GM18519 (cell line): Measurements from ENCODE around the gene BABAM2.

ENCODE experiments used
- ATAC-seq: cut with Tn5 transposase; IDR thresholded peaks from one replicate; pipeline ENCODE4 v1.9.1; 2021; ENCODE audit warnings: mild to moderate bottlenecking, moderate library complexity; ENCODE audit not compliant: unreplicated experiment, low FRiP score

BABAM2 gene

DNA sequence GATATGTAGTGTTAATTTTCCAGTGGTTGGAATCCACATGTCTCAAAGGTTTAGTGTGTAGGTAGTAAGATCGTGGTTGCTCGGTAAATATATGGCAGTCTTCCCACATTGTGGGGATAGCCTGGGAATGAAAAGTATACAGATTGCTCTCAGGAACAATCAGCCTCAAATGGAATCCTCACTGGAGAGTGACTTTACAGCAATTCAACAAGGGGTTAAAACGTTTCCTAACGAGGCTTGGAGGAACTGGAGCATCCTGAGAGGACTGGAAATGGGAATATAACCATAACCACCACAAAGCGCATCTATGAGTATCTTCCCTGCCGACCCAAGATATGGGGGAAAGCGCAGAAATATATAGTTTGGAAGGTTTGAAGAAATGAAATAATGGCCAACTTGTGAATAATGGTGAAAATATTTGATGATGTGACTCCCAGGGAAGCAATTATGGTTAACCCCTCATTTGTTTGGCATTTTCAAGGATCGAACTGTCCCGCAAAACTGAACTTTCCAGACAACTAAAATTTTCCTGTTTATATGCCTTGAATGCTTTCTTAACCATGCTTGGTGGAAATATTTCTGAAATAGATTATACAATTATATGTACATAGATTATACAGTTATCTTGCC is 401.4 kb downstream of the BABAM2 start:
- no peak for ATAC-seq

DNA sequence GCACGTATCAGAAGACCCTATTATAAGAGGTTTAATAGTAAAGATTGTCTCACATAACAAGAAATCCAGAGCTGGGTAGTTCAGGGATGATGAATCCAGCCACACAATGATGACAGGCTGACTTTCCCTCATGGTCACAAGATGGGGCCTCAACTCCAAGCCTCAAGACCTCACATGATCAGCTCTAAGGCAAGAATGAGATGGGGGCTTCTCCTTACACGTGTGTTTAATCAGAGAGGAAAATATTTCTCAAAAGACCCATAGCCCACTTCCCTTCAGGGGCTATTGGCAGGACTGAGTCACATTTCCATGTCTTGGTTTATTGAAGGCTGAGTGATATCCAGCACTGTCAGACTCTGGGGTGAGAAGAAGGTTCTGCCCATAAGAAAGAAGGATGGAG is 402.0 kb downstream of the BABAM2 start:
- ATAC-seq = no peak

DNA sequence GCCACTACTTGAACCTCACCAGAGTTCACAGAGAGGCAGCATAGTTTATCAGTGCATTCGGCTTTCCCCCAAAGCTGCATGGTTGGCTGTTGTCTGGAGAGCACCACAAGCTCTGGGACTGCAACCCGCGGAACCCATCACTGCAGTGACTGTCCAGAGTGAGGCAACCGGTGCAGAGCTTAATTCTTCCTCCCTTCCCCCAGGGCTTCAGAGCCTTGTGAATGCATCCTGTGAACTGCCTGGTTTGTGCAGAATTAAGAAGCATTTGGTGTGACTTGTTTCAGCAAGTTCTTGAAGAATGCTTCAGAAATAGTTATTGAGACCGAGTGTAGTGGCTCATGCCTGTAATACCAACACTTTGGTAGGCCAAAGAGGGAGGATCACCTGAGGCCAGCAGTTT is 402.9 kb downstream of the BABAM2 start:
- no peak for ATAC-seq

DNA sequence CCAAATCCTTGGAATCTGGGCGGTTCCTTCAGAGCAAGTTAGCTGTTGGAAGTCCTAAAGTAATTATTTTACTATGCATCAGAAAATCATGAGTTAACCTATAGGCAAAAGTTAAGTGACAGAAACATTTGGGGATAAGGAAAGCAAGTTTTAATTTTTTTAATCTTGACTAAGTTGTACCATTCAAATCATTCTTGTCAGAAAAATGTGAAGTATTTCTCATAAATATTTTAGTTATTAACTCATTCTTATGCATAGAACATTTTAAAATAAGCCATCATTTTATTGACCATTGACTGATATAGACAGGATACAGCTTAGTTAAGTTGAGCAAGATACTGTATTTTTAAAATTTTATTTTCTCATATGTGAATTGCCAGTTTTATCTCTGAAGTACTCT is 403.9 kb downstream of the BABAM2 start:
- ATAC-seq = no peak

DNA sequence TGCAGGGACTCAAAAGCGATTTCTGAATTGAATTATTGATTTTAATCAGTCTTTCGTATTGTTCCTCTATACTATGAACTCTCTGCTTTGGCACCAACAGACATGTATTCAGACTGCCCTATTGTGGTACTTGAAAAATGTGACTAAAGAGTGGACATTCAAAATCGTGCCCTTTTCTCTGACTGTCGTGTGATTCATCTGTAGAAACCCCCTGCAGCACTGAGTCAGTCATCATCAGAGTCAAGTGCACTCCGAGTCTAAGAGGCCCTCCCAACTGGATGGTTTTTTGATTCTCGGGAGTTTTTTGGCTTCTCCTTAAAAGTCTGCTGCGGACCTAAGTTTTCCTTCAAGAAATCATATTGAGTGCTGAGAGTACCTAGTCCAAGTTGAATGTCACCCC is 405.7 kb downstream of the BABAM2 start:
- ATAC-seq = no peak

DNA sequence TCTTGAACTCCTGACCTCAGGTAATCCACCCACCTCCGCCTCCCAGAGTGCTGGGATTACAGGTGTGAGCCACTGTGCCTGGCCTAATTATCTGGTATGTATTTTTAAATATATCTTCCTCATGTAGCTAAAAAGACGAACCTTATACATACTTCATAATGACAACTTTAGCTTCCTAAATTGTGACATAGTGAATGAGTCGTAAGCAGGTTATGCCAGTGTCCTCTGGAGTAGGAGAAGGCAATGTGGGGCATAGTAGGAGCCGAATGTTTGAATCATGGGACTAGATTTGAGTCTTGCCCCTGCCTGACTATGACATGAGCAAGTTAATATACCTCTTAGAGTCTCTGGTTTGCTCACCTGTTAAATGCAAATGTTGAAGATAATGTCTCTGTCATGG is 406.4 kb downstream of the BABAM2 start:
- ATAC-seq = no peak

DNA sequence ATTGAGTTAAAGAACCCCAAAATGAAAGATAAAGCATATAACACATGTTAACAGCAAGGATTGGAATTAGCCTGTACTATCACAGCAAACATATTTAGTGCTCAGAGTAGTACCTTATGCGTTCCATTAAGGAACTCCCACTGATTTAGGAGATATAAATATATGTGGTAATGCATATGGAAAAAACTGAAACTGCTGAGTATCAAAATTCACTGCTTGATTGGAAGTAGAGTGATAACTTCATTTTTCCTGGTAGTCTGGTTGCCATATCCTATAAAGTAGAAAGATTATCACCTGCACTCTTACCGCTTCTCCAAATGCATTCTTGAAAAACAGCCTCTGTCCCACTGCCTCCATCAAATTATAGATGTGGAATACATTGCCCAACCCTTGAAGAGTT is 407.0 kb downstream of the BABAM2 start:
- no peak for ATAC-seq

DNA sequence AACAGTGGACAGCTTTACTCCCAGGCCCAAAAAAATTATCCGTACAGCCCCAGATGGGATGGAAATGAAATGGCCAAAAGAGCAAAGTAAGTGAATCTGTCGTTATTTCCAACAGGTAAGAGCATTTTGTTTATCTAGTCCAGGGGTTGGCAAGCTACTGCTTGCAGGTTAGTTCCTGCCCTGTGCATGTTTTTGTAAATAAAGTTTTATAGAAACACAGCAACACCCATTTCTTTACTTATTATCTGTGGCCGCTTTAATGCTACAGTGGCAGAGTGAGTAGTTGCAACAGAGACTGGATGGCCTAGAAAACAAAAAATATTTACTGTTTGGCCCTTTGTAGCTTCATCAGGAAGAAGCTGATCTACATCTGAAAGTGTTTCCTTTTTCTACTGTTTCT is 407.9 kb downstream of the BABAM2 start:
- ATAC-seq = no peak

DNA sequence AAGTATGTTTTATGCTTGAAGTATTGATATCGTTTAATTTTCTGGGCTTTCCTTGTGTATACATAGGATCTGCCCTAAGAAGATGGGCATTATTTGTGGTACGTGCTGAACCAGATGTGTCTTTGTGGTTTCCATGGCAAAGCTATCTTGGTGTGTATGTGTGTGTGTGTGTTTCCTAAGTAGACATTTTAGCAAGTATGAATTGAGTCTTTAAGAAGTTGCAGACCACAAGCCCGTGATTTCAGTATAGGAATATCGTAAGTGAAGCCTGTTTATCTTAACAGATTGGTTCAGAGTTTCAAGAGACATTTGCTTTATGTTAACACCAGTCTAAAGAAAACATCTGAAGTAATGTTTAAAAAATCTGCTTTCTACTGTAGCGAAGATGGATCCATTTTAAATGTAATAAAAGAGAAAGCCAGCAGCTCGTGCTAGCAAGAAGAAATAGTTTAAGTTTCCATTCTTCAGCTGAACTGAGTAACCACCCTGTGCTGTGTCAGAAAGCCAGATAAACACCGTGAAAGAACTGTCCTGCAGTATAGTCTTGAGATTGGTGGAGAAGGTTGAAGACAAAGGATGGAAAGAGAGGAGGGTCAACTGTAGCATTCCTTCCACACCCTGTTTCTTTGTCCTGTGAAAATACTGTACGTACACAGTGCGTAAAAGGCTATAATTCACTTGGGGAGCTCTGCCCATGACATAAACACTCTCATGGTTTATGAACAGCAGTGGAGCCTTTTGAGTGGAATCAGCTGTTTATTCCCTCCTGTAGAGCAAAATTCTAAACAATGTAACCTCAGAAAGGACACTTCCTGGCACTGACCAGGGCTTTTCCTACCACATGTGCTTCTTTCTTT is 410.2 kb downstream of the BABAM2 start:
- no peak for ATAC-seq

DNA sequence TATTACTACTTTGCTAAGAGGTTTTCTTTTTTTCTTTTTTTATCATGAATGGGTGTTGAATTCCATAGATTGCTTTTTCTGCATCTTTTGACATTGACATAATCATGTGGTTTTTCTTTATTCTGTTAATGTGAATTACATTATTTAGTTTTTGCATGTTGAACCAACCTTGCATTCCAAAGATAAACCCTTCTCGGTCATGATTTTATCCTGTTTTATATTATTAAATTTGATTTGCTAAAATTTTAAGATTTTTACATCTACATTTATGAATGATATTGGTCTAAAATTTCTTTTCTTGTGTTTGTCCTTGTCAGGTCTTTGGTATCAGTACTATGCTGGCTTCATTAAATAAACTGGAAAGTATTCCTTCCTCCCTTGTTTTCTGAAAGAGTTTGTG is 414.7 kb downstream of the BABAM2 start:
- ATAC-seq = no peak

DNA sequence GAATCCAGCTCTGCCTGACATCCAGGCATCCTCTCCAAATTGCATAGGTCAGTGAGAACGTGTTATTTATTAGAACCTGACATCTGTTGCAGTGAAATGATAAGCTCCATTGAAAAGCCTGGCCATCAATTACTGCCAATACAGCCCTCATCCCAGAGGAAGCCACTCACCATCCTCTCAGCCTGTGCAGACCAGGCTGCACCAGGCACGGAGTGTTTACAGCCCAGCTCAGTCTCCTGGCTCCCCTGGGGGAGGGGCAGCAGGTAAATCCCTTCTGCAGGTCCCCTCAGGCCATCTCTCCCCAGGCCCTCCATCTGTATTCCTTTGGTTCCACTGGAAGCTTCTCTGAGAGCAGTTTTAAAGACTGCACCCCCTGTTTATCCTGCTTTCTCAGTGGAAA is 419.6 kb downstream of the BABAM2 start:
- no peak for ATAC-seq

DNA sequence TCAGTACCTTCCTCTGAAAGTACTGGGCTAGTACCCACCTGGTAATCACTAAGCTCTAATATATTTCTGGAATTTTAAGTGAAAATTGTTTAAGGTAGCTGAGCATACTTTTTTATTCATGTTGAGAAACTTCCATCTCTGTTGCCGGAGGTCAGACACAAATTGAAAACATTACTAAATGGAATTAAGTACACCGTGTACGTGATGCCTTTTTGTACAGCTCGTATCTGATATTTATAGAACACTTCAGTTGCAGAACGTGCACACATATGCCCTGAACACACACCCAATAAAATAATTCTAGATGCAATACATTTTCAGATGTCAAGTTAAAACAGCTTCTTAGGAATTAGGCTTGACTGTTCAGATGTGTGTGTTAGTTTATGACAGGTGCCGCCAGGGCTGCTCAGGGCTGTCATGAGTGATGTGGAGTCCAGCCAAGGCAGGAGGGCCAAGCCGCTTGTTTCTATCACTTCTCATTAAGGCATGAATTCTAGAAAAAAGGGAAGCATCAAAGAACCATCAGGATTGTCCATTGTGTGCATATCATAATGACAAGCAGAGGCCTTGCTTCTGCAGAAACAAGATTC is 421.2 kb downstream of the BABAM2 start:
- ATAC-seq = no peak

DNA sequence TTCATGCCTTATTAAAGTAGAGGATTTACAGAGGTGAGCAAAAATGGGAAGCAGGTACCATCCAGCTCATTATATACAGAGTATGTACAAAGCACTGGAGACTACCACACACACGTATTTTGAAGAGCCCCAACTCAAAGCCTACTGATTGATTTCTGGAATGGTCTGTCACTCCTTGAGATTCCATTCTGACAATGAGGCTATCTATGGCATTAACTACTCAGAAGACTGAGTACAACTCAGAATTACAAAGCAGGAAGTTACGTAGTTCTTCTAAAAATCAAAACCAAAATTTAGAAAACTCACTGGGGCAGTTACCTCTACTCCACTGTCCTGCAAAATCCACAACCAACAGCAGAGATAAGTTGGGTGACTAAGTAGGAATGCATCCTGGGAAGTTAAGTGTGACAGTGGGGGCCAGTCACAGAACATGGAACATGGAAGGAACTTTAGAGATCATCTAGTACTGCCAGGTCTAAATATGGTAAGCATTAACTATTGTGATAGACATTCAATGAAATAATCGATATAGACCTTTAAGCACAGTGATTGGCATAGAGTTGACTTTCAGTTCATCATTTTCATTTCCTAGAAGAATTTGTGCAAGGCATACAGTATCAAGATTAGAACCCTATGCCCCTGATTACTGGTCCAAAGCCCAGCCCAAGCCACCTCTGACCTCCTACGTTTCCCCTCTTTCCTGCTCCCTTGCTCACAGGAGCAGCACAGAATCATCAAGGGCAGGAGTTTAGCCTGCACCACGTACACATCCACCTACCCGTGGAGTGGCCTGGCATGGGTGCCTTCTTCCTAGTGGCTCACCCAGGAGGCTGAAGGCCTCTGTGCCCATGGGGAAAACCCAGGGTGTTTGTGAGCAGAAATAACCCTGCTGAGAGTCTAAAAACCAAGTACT is 422.0 kb downstream of the BABAM2 start:
- ATAC-seq = no peak

DNA sequence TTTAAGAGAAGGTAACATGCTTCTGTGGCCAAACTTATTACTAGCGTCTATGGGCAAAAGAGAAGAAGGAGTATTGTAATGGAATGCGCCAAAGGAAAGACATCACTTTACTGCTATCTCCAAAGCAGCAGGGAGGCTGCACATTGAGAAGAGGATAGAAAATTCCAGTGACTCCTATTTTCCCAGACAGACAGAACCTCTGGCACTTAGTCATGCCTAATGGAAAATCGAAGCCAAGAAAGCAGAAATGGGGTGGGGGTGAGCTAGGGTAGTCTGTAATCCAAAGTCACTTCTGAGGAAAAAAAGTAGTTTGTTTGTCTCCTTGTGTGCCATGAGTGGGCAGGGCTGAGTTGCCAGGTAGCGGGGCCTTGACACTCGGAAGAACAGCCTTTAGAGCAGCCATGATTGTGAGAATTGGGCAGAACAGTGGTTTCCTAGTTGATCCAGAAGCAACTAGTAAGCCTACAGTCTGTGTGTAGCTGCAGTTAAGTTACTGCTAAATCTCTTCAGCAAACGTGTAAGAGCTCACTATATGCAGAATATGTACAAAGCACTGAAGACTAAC is 422.8 kb downstream of the BABAM2 start:
- ATAC-seq = no peak

DNA sequence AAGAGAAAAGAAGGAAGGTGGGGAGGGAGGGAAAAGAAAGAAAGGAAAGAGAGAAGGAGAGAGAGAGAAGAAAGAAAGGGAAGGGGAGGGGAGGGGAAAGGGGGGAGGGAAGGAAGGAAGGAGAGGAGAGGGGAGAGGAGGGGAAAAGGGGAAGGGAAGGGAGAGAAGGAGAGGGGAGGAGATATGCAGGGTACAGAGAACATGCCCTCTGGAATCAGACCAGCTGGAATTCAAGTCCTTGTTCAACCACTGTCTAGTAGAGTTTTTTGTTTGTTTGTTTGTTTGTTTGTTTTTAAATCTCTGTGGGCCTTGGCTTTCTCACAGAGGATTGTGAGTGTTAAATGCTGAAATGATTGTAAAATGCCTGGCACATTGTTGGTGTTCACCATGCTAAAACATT is 424.4 kb downstream of the BABAM2 start:
- ATAC-seq = no peak

DNA sequence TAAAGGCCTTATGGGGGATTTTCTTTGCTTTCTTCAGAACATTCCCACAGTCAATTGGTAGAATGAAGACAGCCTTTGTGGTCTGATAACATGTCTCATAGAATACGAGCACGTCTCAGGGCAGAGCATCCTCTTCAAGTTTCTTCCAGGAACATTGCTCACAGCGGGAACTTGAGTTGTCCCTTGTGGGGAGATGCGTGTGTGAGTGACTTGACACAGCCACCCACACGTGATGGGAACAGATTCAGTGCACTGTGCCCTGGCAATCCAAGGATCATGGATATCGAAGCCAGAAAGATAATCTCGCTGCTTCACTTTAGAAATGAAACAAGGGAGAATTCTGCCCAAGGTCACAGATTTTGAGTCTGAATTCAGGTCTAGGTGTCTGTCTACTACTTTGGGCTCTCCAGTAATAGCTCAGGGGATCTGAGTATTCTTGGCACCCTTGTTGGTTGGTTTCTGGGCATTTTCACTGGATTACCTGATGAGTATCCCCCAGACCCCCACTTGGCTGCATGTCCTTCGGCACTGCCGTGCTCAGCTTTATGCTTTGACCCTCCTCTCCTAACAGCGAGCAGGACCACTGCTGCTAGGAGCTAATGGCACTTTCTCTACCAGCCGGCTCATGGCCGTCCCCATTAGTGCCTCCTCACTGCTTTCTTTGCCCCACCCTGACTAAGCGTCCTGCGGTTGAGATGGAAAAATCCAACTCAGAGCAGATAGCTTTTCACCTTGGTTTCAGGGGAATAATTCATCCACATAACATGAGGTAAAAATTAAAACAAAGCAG is 426.2 kb downstream of the BABAM2 start:
- ATAC-seq = no peak

DNA sequence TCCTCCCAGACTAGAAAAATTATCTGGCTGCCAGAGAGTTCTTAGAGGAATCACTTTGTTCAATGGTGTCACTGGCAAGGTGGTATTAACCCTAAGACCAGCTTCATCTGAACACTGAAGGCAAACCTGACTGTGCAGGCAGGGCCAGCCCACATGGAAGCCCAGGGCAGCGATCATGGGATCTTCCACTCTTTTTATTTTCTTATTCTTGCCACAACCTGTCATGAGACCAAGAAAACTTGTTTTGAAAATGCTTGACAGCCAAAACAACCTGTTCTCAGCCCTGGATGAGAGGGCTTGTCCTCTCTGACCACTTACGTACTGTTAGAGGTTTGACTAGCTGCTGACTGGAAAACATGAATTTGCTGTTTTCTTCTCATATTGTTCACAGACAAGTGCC is 426.9 kb downstream of the BABAM2 start:
- no peak for ATAC-seq

DNA sequence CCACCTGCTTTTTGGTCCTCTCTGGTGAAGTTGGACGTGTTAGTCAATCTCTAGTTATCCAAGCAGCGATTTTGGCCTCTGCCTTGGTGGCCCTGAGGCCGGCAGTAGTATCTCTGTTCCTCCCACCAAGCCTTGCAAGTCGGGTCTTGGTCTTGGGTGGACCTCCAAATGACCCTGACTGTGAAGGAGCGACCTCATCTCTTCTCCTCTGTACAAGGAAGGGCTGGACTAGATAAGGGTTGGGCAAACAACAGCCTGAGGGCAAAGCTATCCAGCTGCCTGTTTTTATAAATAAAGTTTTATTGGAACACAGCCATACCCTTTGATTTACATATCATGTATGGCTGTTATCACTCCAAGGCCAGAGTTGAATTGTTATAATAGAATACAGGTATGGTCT is 427.5 kb downstream of the BABAM2 start:
- no peak for ATAC-seq

DNA sequence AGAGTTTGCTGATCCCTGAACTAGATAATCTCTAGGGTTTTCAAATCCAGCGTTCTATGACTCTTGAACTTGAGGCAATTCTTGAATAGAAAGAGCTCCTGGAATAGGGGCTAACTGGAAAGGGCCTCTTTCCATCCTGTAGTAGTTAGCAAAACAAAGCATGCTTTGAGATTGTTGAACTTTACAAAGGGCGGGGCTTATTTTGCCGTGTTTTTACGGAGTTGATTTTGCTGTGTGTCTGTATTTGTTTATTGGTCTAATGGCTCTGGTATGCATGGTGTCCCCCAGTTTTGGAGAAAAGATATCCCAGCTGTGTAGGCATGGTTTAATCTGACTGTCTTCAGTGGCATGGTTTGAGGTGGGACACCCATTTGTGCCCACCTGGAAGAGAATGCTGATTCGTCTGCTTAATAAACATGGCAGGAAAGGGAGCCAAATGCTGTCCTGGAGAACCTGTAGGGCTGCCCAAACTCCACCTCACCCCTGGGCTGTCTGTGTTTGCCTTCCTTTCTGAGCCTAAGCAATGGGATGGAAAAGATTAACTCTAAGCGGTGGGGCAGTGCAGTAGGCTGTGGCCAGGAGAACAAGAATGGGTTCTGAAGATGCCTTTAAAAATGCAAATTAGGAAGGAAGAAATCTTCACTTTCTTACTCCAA is 428.1 kb downstream of the BABAM2 start:
- no peak for ATAC-seq
